ENCODE measurements around the gene CEACAM3.

Gene CEACAM3

DNA sequence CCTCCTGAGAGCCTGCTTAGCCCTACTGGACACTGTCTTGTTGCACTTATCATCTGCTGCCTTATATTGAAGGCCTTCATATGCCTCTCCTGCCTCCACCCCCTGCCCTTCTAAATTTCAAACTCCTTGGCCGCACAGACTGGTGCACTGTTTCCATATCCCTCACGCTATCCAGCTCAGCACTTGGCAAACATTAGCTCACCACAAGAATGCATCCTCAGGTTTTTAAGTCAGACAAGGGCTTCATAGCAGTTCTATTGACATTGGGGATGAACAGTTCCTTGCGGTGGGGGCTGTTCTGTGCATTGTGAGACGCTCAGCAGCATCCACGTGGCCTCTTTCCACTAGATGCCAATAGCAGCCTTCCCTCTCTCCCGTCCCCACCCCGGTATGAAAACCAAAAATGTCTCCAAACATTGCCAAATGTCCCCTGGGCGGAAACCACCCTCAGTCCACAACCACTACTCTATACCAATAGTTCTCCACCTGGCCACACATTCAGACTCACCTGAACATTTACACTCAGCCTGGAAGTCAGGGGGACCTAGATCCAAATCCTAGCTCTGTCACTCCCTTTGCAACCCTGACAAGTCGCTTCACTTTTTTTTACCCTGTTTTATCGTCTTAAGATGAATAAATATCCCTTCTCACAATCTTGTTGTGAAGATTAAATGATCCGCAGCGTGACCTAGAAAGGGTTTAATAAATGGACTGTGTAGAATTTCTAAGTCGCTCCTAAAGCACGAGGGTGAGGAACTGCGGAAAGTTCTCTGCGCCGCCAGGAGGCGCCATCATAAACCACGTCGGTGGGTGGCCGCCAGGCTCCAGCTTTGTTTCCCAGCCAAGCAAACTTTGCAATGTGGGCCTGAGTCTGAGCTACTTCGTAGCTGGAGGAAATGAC lies 3.6 kb upstream of the CEACAM3 start:
- H3K4me3 ChIP-seq (ENCODE audit: low read depth, low read length) = no peak overlapping the region

DNA sequence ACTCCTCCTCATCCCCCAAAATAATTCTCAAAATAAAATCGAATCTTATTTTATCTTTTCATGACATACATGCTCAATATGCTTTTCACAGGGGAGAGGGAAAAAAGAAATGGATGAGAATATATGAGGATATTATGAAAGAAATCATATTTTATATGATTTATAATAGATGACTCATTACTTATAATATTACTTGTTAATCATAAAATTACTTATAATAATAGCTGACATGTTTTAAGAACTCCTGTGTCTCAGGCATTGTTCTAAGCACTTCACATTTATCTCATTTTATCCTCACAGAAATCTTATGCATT lies 3.0 kb upstream of the CEACAM3 start:
- no peak overlapping the region for H3K4me3 ChIP-seq (ENCODE audit: low read depth, low read length)

DNA sequence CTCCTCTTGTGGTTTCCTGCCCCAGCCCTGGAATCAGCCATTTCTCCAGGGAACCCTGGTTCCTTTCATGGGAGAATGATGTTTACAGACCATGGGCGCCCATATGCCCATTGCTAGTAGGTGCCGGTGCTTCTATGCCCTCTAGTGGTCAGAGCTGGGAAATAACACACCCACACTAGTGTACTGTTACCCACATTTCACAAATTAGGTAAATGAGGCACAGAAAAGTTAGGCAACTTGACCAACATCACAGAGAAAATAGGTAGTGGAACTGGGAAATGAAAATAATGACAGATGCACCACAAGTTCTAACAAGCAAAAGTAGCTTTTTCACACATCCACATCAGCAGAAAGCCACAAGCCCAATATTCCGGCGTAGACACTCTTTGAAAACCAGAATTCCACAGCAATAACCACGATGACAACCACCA lies 1.3 kb upstream of the CEACAM3 start:
- H3K4me3 ChIP-seq (ENCODE audit: low read depth, low read length) = no peak overlapping the region

DNA sequence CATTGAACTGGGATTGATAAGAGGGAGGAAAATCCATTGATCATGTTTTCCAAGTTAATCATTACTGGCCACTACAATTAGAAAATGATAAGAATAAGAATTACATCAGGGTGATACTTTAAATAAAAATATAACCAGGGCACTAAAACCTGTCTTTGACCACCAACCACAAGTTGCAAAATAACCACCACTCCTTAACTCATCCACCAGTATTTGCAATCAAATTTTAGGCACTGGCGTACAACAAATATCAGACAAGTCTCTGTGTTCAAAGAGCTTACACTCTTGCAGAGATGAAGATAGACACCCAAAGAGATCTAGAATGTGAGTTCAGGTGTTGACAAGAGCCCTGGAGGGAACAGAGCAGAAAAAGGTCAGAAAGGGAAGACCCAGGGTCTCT lies 514 bp downstream of the CEACAM3 start:
- no peak overlapping the region for H3K4me3 ChIP-seq (ENCODE audit: low read depth, low read length)

DNA sequence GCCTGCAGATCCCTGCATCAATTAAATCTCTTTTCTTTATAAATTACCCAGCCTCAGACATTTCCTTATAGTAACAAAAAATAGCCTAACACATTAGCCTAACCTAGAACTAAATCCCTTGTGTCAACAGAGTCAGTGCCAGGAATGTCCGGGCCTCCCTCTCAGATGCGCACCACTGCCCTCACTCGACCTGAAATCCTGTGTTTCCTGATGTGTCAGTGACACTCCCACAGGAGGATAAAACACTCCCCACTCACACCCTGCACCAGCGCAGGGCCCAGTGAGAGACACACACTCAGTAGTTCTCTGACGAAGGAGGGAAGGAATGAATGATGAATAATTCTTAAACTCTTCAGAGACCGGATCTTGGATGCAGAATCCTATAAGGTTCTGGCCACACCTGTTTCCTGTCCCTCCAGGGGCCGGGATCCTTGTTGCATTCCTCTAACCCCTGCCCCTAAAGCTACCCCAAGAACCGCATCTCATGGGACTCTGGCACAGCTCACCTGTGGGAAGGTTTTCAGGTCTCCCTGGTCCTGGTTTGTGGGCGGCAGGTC lies 3.1 kb downstream of the CEACAM3 start:
- no peak overlapping the region for H3K4me3 ChIP-seq (ENCODE audit: low read depth, low read length)

DNA sequence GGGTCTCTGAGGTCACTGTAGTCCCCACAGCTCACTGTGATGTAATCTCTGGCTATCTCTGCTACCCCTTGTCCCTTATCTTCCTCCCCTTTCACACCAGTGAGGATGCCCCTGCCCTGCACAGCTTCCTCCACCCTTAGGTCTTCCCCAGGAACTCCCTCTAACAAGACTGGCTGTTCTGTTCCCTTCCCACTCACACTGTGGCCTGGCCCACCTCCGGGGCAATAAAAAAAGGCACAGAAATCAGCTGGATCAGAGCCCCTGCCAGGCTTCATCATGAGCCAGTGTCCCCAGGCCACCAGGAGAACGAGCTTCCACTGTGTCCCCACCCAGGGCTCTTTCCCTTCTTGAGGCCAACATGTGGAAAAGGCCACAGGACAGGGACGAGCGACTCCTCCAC lies 4.6 kb downstream of the CEACAM3 start:
- H3K4me3 ChIP-seq (ENCODE audit: low read depth, low read length) = no peak overlapping the region

DNA sequence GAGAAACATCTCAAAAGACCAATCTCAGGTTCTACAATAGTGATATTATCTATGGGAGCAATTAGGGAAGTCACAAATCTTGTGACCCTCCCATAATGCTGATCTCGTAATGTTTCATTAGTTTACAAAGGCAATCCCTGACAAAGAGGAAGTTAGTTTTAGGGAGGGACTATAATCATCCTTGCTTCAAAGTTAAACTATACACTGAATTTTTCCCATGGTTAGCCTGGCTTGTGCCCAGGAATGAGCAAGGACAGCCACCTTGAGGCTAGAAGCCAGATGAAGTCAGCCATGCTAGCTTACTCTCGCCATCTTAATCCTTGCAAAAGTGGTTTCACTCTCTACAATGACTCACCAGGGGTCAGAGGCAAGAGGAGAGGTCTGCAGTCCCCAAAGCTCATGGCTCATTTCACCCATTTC lies 5.4 kb downstream of the CEACAM3 start:
- no peak overlapping the region for H3K4me3 ChIP-seq (ENCODE audit: low read depth, low read length)

DNA sequence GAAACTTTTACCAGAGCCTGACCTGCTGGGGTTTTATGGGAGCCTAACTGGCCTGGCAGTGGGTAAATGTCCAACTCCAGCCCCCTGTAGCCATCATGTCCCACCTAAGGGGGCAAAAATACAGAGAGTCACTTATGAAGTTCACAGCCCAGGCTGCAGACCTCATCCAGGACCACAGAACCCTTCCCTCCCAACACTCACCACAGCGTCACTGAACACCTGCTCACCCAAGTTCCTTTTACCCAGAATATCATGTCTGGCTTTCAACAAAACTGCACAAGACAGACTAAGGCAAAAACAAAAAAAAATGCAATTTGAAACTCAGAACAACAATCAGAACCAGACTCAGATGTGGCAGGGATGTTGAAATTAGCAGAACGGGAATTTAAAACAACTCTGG lies 6.4 kb downstream of the CEACAM3 start:
- no peak overlapping the region for H3K4me3 ChIP-seq (ENCODE audit: low read depth, low read length)

DNA sequence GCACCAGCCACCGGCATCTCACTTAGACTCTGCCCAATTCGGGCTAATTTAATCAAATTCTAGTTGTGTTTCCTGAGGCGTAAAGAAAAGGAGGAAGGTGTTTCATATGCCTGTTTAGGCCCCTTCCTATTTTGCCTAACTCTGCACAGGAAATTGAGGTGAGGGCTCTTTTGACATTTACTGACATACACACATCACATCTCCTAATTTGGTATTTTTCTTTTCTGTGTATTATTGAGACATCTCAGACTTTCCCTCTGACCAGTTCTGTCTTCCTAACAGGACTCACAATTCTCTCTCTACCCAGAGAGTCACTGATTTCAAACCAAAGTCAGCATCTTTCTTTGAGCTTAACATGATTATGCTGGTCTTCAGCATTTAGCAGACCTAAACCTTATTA lies 7.9 kb downstream of the CEACAM3 start:
- H3K4me3 ChIP-seq (ENCODE audit: low read depth, low read length) = no peak overlapping the region

DNA sequence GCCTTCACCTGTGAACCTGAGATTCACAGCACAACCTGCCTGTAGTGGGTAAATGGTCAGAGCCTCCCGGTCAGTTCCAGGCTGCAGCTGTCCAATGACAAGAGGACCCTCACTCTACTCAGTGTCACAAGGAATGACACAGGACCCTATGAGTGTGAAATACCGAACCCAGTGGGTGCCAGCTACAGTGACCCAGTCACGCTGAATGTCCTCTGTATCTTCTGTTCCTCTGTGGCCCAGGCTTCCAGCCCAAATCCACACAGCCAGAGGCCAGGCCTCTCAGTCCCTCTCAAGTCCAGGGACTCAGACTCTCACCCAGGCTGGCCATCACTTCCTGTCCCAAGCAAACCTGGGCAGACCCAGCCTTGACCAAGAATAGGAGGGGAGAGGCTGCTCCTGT lies 10.8 kb downstream of the CEACAM3 start:
- no peak overlapping the region for H3K4me3 ChIP-seq (ENCODE audit: low read depth, low read length)

DNA sequence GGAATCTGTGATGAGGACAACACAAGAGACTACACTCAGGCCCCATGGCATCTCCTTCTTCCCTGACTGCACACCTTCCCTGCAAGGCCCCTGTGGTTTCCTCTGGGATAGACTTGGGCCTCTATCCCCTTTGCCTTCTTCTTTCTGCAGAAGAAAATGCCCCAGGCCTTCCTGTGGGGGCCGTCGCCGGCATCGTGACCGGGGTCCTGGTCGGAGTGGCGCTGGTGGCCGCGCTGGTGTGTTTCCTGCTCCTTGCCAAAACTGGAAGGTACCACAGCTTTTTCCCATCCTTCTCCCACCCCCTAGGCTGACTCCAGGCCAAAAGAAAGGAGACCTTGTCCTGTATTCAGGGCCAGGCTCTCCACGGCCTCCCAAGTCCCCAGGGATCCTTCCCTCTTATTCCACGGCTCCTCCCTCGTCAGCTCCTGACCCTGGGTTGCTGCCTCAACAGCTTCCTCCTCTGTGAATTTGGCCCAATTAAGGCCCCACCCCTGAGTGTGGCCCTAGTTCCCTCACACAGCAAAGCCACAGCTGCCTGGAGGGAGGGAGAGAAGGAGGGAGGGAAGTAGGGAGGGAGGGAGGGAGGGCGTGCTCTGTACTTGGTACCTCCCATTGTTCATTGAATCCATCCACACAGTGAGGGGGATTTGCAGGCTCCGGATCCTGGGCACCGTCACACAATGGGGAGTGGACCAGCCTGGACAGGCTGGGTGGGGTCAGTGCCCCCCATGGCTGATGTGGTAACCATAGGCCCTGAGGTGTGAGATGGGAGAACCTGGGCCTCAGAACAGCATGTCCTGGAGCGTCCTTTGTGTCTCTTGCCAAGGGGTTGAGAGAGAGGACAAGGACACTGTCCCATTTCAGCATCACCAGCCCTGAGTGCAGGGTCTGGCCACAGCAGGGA lies 12.5 kb downstream of the CEACAM3 start:
- H3K4me3 ChIP-seq (ENCODE audit: low read depth, low read length) = no peak overlapping the region

DNA sequence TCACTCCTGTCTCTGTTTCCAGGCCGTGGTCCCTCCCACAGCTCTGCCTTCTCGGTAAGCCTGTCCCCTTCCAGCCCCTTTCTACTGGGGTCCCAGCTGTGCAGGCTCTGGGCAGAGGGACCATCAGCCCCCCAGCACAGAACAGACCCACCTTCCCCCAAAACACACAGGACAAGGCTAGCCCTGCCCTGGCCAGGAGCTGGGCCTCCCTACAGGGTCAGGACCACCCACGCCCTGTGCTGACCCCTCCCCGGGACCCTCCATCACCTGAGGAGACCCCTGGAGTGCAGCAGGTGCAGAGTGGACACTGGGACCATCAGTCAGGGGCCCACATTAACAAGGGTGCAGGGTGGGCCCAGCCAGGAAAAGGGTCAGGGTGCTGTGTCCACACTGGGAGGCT lies 13.9 kb downstream of the CEACAM3 start:
- H3K4me3 ChIP-seq (ENCODE audit: low read depth, low read length) = no peak overlapping the region

DNA sequence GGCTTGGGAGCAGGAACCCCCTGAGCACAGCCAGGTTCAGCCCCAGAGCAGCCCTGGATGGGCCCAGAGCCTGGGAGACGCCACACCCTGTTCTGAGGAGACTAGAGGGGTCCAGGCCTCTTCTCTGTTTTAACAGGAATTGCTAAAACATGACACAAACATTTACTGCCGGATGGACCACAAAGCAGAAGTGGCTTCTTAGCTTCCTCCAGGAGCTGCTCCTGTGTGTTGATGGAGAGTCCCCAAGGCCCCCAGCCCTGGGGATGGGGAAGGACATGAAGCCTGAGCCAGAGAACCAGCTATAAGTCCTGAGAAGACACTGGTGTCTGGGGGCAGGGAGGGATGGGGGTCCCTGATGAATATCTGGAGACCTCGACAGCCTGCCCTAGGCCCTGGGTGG lies 14.6 kb downstream of the CEACAM3 start:
- no peak overlapping the region for H3K4me3 ChIP-seq (ENCODE audit: low read depth, low read length)

DNA sequence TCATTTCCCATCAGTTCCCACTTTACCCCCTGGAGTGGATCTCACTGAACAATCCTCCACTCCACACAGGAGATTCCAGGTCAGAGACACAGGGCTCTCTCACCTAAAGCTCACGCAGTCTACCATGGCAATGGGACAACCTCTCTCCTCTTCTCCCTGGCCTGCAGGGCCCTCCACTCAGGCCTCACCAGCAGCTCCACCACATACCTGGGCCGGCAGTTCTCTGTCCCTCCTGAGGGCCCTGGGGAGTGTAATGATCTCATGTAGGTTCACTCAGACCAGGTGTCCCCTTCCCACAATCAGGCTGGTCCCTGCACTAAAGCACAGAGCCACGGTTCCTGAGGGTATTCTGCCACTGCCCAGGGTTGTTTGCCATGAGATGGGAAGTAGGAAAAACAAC lies 15.6 kb downstream of the CEACAM3 start:
- no peak overlapping the region for H3K4me3 ChIP-seq (ENCODE audit: low read depth, low read length)

DNA sequence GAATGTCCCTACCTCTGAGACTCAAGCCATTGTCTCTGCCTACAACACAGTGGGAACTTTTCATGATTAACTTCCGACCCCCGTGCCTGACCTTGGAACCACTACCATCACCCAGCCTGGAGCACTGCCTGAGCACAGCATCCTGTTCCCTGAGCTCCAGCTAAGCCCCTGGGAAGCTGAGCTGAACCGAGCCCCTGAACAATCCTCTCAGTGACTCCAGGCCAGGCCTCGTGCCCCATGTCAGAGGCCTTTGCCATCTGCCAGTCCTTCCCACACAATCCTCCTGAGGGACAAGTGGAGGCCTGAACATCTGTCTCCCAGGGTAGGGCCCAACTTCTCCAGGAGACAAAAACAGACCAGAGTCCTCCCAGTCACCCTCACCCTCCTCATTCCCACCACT lies 17.5 kb downstream of the CEACAM3 start:
- H3K4me3 ChIP-seq (ENCODE audit: low read depth, low read length) = no peak overlapping the region

DNA sequence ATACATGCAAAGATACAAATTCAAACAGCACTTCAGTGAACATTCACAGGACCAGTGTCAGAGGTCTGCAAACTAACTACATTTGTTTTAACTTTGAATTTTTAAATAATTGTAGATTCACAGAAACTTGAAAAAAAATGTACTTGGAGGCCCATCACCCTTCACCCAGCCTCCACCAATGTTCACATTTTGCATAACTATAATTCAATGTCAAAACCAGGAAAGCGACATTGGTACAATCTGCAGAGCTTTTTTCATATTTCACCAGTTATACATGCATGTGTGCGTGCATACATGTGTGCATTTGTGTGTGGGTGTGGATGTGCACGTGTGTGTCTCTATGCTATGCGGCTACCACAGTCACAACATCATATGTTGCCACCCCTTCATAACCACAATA lies 18.9 kb downstream of the CEACAM3 start:
- no peak overlapping the region for H3K4me3 ChIP-seq (ENCODE audit: low read depth, low read length)

DNA sequence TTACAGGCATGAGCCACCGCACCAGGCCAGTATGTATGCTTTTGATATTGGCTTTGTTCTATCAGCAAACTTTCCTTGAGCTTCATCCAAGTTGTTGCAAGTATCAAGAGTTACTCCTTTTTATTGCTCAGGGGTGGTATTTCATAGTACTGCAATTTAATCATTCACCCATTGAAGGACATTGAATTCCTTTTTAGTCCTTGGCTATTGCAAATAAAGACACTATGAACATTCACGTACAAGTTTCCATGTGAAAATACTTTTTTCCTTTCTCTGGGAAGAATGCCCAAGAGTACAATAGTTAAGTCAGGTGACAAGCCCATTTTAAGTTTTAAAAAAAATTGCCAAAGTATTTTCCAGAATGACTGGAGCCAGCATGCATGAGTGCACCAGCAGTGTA lies 20.4 kb downstream of the CEACAM3 start:
- H3K4me3 ChIP-seq (ENCODE audit: low read depth, low read length) = no peak overlapping the region

DNA sequence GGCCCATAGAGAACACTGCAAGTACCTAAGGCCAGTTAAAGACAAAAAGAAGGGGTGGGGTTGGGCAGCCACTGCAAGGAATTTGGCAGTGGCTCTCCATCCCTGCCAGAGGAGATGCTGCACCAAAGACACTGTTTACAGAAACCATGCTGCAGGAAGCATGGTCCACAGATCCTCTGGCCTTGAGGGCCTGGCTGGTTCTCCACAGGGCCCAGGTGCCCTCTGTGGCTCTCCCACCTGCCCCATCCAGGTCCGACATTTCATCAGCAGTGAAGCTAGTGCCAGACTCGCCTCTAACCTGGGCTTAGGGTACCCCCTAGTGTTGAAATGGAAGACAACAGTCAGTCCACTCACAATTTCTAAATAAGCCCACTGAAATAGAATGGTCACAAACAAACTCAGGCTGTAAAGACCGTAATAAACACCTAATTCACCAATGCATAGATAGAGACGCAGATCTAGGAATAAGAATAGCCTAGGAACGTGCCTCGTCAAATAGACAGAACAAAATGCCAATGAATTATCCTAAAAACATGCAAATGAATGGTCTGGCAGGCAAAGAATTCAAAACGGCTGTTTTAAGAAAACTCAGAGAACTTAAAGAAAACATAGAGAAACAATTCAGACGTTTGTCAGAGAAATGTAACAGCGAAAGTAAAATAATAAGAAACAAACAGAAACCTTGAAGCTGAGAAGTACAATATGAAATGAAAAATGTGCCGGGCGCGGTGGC lies 24.8 kb downstream of the CEACAM3 start:
- H3K4me3 ChIP-seq (ENCODE audit: low read depth, low read length) = no peak overlapping the region

DNA sequence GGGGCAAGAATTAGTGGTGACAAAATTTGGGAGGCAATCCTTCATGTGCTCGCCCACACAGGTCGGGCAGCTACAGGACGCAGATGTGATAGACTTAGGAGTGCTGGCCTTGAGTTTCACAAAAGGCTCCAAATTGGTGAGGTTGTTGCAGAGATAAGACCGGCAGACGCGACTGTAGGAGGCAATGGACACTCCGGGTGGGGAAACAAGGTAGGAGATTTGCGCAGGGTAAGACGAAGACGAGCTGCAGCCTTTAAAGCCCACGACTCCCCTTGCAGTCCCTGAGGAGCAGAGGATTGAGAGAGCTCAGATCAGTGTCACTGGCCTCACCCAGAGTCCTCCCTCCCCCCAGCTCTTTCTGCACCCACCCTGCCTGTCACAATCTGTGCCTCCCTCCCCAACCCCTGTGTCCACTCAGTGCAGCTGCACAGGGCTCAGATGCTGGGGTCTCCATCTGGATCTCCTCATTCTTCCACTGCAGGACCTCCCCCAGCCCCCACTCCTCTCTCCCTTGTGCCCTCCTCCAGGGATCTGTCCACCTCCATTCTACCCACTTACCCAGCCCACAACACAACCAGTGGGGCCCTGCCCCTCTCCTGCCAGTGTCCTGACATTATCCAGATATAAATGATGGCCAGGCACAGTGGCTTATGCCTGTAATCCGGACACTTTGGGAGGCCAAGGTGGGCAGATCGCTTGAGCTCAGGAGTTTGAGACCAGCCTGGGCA lies 41.8 kb downstream of the CEACAM3 start:
- no peak overlapping the region for H3K4me3 ChIP-seq (ENCODE audit: low read depth, low read length)

DNA sequence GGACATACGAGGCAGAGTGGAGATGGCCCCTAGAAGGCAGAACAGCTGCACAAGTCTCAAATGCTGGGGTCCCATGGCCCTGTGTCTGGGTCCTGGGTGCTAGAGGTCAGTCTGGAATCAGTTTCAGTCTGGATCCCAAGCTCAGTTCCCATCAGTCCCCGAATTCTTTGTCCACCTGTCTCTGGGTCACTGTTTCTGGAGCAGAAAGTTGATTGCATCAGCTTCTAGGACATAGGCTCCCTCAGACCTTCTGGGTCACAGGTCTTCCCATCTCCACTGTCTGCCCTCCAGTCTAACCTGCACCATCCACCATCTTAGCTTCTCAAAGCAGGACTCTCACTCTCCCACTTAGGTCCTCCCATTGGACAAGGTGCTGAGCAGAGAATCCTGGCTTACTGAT lies 42.8 kb downstream of the CEACAM3 start:
- H3K4me3 ChIP-seq (ENCODE audit: low read depth, low read length) = no peak overlapping the region

All from iPS-11a (cell line).